Activated T-helper 2 cell treated with anti-CD3 and anti-CD28 coated beads, Interferon-gamma antibody, Interleukin-2, Interleukin-4, amounts not matched to agents 10 μg/mL and 5 μg/mL and 100 μg/mL, durations not matched to agents 14 hours and 24 hours and 36 hours (primary cell): ENCODE results near the gene GLRX3. TPM values are rescaled to one million over a fixed set of nuclear protein-coding genes. Genes with fewer than 3 reads are reported as not detected.

ENCODE experiments used
- DNase-seq: peaks from one replicate; pipeline ENCODE4 v3.0.0; 2021; ENCODE audit warnings: low spot score
- H3K27ac Mint-ChIP-seq: one replicate; pipeline ENCODE4 v1.8.0; 2021; ENCODE audit warnings: mixed read lengths
- H3K27me3 Mint-ChIP-seq: one replicate; pipeline ENCODE4 v1.8.0; 2021; ENCODE audit warnings: low read depth, mixed read lengths
- H3K36me3 Mint-ChIP-seq: one replicate; pipeline ENCODE4 v1.8.0; 2021; ENCODE audit warnings: low read depth, mixed read lengths
- H3K4me1 Mint-ChIP-seq: one replicate; pipeline ENCODE4 v1.8.0; 2021; ENCODE audit warnings: low read depth, mixed read lengths
- H3K4me3 Mint-ChIP-seq: one replicate; pipeline ENCODE4 v1.8.0; 2021; ENCODE audit warnings: low read depth, mild to moderate bottlenecking, moderate library complexity, mixed read lengths
- H3K9me3 Mint-ChIP-seq: one replicate; pipeline ENCODE4 v1.8.0; 2021; ENCODE audit warnings: mixed read lengths
- intact Hi-C: fragments of 100-400 bp; cut with micrococcal nuclease; formaldehyde crosslinking; loops from one replicate; pipeline ENCODE4 v1.15.1; 2023
- total RNA-seq: library from RNA; stranded (reverse); gene quantifications from 2 replicates; pipeline ENCODE4 v1.2.3, GENCODE V29; 2022

Gene GLRX3
- total RNA-seq, 1 donor from 2014 or later = 145 TPM

- intact Hi-C loops = loop anchor here (2.0 kb wide), 2 partner anchors 69 to 209 kb away; partner anchors contain the start of gene C10orf143
- no peaks in the 10 kb centered on the region for H3K27me3 Mint-ChIP-seq
- H3K27ac Mint-ChIP-seq = peak overlapping the region; percentile 79
- H3K4me1 Mint-ChIP-seq = peaks cover 22% of the 10 kb centered on the region
- peaks cover 64% of the 10 kb centered on the region for H3K36me3 Mint-ChIP-seq
- no peaks in the 10 kb centered on the region for H3K9me3 Mint-ChIP-seq
- H3K4me3 Mint-ChIP-seq = no peak overlapping the region
- peak; percentile 33 for DNase-seq
These were observed 43.4 kb downstream of the GLRX3 start for GRCh38 chr10:130179640-130180039.

GRCh38 chr10:130180416-130180815, 44.2 kb downstream of the GLRX3 start:
- H3K9me3 Mint-ChIP-seq = no peaks in the 10 kb centered on the region
- no peak overlapping the region for H3K4me3 Mint-ChIP-seq
- DNase-seq = no peak
- peak overlapping the region; percentile 26 for H3K27ac Mint-ChIP-seq
- H3K27me3 Mint-ChIP-seq = no peaks in the 10 kb centered on the region
- intact Hi-C loops = no loop called here
- H3K4me1 Mint-ChIP-seq = peaks cover 14% of the 10 kb centered on the region
- H3K36me3 Mint-ChIP-seq = peaks cover 65% of the 10 kb centered on the region

- intact Hi-C loops = no loop called here
- no peaks in the 10 kb centered on the region for H3K27me3 Mint-ChIP-seq
- H3K27ac Mint-ChIP-seq = no peak overlapping the region
- H3K4me1 Mint-ChIP-seq = peaks cover 10% of the 10 kb centered on the region
- no peaks in the 10 kb centered on the region for H3K9me3 Mint-ChIP-seq
- peaks cover 64% of the 10 kb centered on the region for H3K36me3 Mint-ChIP-seq
- DNase-seq = no peak
- H3K4me3 Mint-ChIP-seq = no peak overlapping the region
These were observed 45.7 kb downstream of the GLRX3 start for GRCh38 chr10:130181858-130182257.

- Mint-ChIP-seq H3K36me3 (peaks cover 46% of the 10 kb centered on the region), H3K27me3 (no peaks in the 10 kb centered on the region), H3K27ac (no peak overlapping the region), H3K9me3 (no peaks in the 10 kb centered on the region), H3K4me3 (no peak overlapping the region), H3K4me1 (peaks cover 4% of the 10 kb centered on the region)
- DNase-seq = no peak
- intact Hi-C loops = no loop called here
These were observed 49.4 kb downstream of the GLRX3 start for GRCh38 chr10:130185591-130185990.

- intact Hi-C loops = no loop called here
- Mint-ChIP-seq H3K36me3 (peaks cover 21% of the 10 kb centered on the region), H3K4me3 (no peak overlapping the region), H3K9me3 (no peaks in the 10 kb centered on the region), H3K27ac (no peak overlapping the region), H3K4me1 (no peaks in the 10 kb centered on the region), H3K27me3 (no peaks in the 10 kb centered on the region)
- DNase-seq = no peak
These were observed 52.3 kb downstream of the GLRX3 start for GRCh38 chr10:130188195-130189175.

- no peak overlapping the region for H3K27ac Mint-ChIP-seq
- intact Hi-C loops = loop anchor here (10.0 kb wide), 1 partner anchor 145 kb away; no protein-coding TSS in a partner anchor
- no peaks in the 10 kb centered on the region for H3K9me3 Mint-ChIP-seq
These were observed 53.4 kb downstream of the GLRX3 start for GRCh38 chr10:130189608-130190054.

GRCh38 chr10:130190055-130190736, 54.0 kb downstream of the GLRX3 start:
- Mint-ChIP-seq H3K9me3 (no peaks in the 10 kb centered on the region), H3K4me1 (no peaks in the 10 kb centered on the region), H3K27ac (no peak overlapping the region), H3K27me3 (no peaks in the 10 kb centered on the region), H3K36me3 (peaks cover 7% of the 10 kb centered on the region), H3K4me3 (no peak overlapping the region)
- peak; percentile 81 for DNase-seq
- intact Hi-C loops = loop anchor here (10.0 kb wide), 1 partner anchor 145 kb away; no protein-coding TSS in a partner anchor

More at GRCh38 chr10:130189608-130190054, 53.4 kb downstream of the GLRX3 start:
- no peak for DNase-seq
- no peak overlapping the region for H3K4me3 Mint-ChIP-seq
- no peaks in the 10 kb centered on the region for H3K27me3 Mint-ChIP-seq
- H3K4me1 Mint-ChIP-seq = no peaks in the 10 kb centered on the region
- peaks cover 13% of the 10 kb centered on the region for H3K36me3 Mint-ChIP-seq

GRCh38 chr10:130190737-130191115, 54.5 kb downstream of the GLRX3 start:
- no peak overlapping the region for H3K27ac Mint-ChIP-seq
- DNase-seq = no peak
- intact Hi-C loops = loop anchor here (10.0 kb wide), 1 partner anchor 144 kb away; no protein-coding TSS in a partner anchor
- no peaks in the 10 kb centered on the region for H3K9me3 Mint-ChIP-seq
- H3K36me3 Mint-ChIP-seq = peaks cover 2% of the 10 kb centered on the region
- no peaks in the 10 kb centered on the region for H3K4me1 Mint-ChIP-seq
- H3K4me3 Mint-ChIP-seq = no peak overlapping the region
- H3K27me3 Mint-ChIP-seq = no peaks in the 10 kb centered on the region

GRCh38 chr10:130191380-130191779, 55.2 kb downstream of the GLRX3 start:
- DNase-seq = no peak
- intact Hi-C loops = loop anchor here (10.0 kb wide), 1 partner anchor 143 kb away; no protein-coding TSS in a partner anchor
- no peaks in the 10 kb centered on the region for H3K4me1 Mint-ChIP-seq
- no peaks in the 10 kb centered on the region for H3K27me3 Mint-ChIP-seq
- H3K9me3 Mint-ChIP-seq = no peaks in the 10 kb centered on the region
- H3K4me3 Mint-ChIP-seq = peak overlapping the region; percentile 22
- no peak overlapping the region for H3K27ac Mint-ChIP-seq
- H3K36me3 Mint-ChIP-seq = no peaks in the 10 kb centered on the region

GRCh38 chr10:130192276-130192848, 56.2 kb downstream of the GLRX3 start:
- no peak overlapping the region for H3K27ac Mint-ChIP-seq
- H3K4me3 Mint-ChIP-seq = no peak overlapping the region
- intact Hi-C loops = loop anchor here (10.0 kb wide), 1 partner anchor 142 kb away; no protein-coding TSS in a partner anchor
- DNase-seq = no peak
- H3K4me1 Mint-ChIP-seq = no peaks in the 10 kb centered on the region
- H3K27me3 Mint-ChIP-seq = no peaks in the 10 kb centered on the region
- H3K36me3 Mint-ChIP-seq = no peaks in the 10 kb centered on the region
- no peaks in the 10 kb centered on the region for H3K9me3 Mint-ChIP-seq

GRCh38 chr10:130193033-130193432, 56.8 kb downstream of the GLRX3 start:
- no peaks in the 10 kb centered on the region for H3K36me3 Mint-ChIP-seq
- intact Hi-C loops = loop anchor here (10.0 kb wide), 1 partner anchor 142 kb away; no protein-coding TSS in a partner anchor
- H3K4me3 Mint-ChIP-seq = no peak overlapping the region
- no peak for DNase-seq
- H3K9me3 Mint-ChIP-seq = no peaks in the 10 kb centered on the region
- no peak overlapping the region for H3K27ac Mint-ChIP-seq
- H3K4me1 Mint-ChIP-seq = no peaks in the 10 kb centered on the region
- H3K27me3 Mint-ChIP-seq = no peaks in the 10 kb centered on the region

GRCh38 chr10:130193493-130194193, 57.5 kb downstream of the GLRX3 start:
- no peak overlapping the region for H3K4me3 Mint-ChIP-seq
- no peak for DNase-seq
- no peaks in the 10 kb centered on the region for H3K4me1 Mint-ChIP-seq
- H3K27me3 Mint-ChIP-seq = no peaks in the 10 kb centered on the region
- no peaks in the 10 kb centered on the region for H3K36me3 Mint-ChIP-seq
- no peaks in the 10 kb centered on the region for H3K9me3 Mint-ChIP-seq
- intact Hi-C loops = loop anchor here (10.0 kb wide), 1 partner anchor 141 kb away; no protein-coding TSS in a partner anchor
- H3K27ac Mint-ChIP-seq = no peak overlapping the region
